Measurements from ENCODE around the gene TPI1. TPM values are rescaled to one million over a fixed set of nuclear protein-coding genes. Genes with fewer than 3 reads are reported as not detected.

The TPI1 gene
- total and polyA plus RNA-seq, 9 donors = 136 to 594 (median 295) TPM

GRCh38 chr12:6917491-6918231, 50.3 kb downstream of the TPI1 start:
- peak in 1 of 5 donors; percentile 24 for DNase-seq
- no peak overlapping the region for H3K4me3 ChIP-seq
- peaks cover 4% of the 10 kb centered on the region for H3K4me1 ChIP-seq (ENCODE audit: insufficient read depth)
- no peaks in the 10 kb centered on the region for H3K9me3 ChIP-seq
- intact Hi-C loops (cut with DNase I) = no loop called here
- no peak overlapping the region for H3K27ac ChIP-seq
- no peaks in the 10 kb centered on the region for H3K36me3 ChIP-seq
- no peaks in the 10 kb centered on the region for H3K27me3 ChIP-seq
- TF ChIP-seq EP300 (IDR thresholded peaks at IDR 0.05) = no peak
- TF ChIP-seq CTCF (IDR thresholded peaks at IDR 0.05) = no peak
- TF ChIP-seq POLR2A (IDR thresholded peaks at IDR 0.05) = no peak
- 72 to 82% (median 76%) methylated on average over 14 of the region's 14 CpGs for WGBS, 3 donors

GRCh38 chr12:6919588-6919987, 52.3 kb downstream of the TPI1 start:
- Histone ChIP-seq H3K36me3 (no peaks in the 10 kb centered on the region), H3K27me3 (no peaks in the 10 kb centered on the region), H3K4me1 (ENCODE audit: insufficient read depth) (peaks cover 2% of the 10 kb centered on the region), H3K9me3 (no peaks in the 10 kb centered on the region), H3K4me3 (no peak overlapping the region), H3K27ac (no peak overlapping the region)
- WGBS, 3 donors = 52 to 69% (median 58%) methylated on average over 7 of the region's 7 CpGs
- TF ChIP-seq CTCF (IDR thresholded peaks at IDR 0.05) (no peak), EP300 (IDR thresholded peaks at IDR 0.05) (no peak), POLR2A (IDR thresholded peaks at IDR 0.05) (no peak)
- peak in 1 of 5 donors; percentile 24 for DNase-seq
- intact Hi-C loops (cut with DNase I) = no loop called here

Other genes with a start within 250 kb of the TPI1 start
- 1 to 10 TPM in 6 of 7 donors, under 1 TPM in 1; 0.83 to 2.2 (median 1.3) TPM for gene LPAR5, start 231.6 kb upstream of the TPI1 start, total RNA-seq
- 1 to 10 TPM in 1 of 2 donors, under 1 TPM in 1; 0.57 to 2.6 TPM for gene LPAR5, start 231.6 kb upstream of the TPI1 start, polyA plus RNA-seq
- gene ACRBP, start 220.1 kb upstream of the TPI1 start, total RNA-seq = 1 to 10 TPM in 3 of 7 donors, under 1 TPM in 4; 0.30 to 2.5 (median 0.92) TPM
- gene ACRBP, start 220.1 kb upstream of the TPI1 start, polyA plus RNA-seq = 1 to 10 TPM in 1 of 2 donors, under 1 TPM in 1; 0.54 to 2.9 TPM
- 10 to 100 TPM; 26.1 to 39.9 (median 35.0) TPM for gene ING4, start 204.4 kb upstream of the TPI1 start, total RNA-seq
- gene ING4, start 204.4 kb upstream of the TPI1 start, polyA plus RNA-seq = 10 to 100 TPM; 64.9 to 90.0 TPM
- gene ZNF384, start 178.2 kb upstream of the TPI1 start, total RNA-seq = 10 to 100 TPM; 22.1 to 64.9 (median 58.2) TPM
- 10 to 100 TPM; 44.4 to 59.0 TPM for gene ZNF384, start 178.2 kb upstream of the TPI1 start, polyA plus RNA-seq
- gene PIANP, start 166.7 kb upstream of the TPI1 start, total RNA-seq = 1 to 10 TPM in 2 of 7 donors, under 1 TPM in 4, not detected in 1; 0.11 to 3.1 (median 0.85) TPM
- gene PIANP, start 166.7 kb upstream of the TPI1 start, polyA plus RNA-seq = 1 to 10 TPM; 1.2 to 3.9 TPM
- 10 to 100 TPM; 36.4 to 61.4 (median 48.4) TPM for gene COPS7A, start 143.5 kb upstream of the TPI1 start, total RNA-seq
- 10 to 100 TPM; 45.7 to 74.8 TPM for gene COPS7A, start 143.5 kb upstream of the TPI1 start, polyA plus RNA-seq
- 100 to 1,000 TPM in 6 of 7 donors, 10 to 100 TPM in 1; 64.1 to 162 (median 141) TPM for gene MLF2, start 114.4 kb upstream of the TPI1 start, total RNA-seq
- gene MLF2, start 114.4 kb upstream of the TPI1 start, polyA plus RNA-seq = 100 to 1,000 TPM; 130 to 138 TPM
- gene PTMS, start 101.2 kb upstream of the TPI1 start, total RNA-seq = 1,000 to 10,000 TPM in 1 of 7 donors, 100 to 1,000 TPM in 6; 100 to 1,013 (median 576) TPM
- gene PTMS, start 101.2 kb upstream of the TPI1 start, polyA plus RNA-seq = 100 to 1,000 TPM; 550 to 594 TPM
- 10 to 100 TPM in 6 of 7 donors, 1 to 10 TPM in 1; 8.5 to 21.8 (median 16.0) TPM for gene LAG3, start 95.0 kb upstream of the TPI1 start, total RNA-seq
- 10 to 100 TPM in 1 of 2 donors, 1 to 10 TPM in 1; 4.7 to 13.7 TPM for gene LAG3, start 95.0 kb upstream of the TPI1 start, polyA plus RNA-seq
- 10 to 100 TPM in 4 of 7 donors, 1 to 10 TPM in 3; 2.1 to 12.5 (median 10.3) TPM for gene CD4, start 78.0 kb upstream of the TPI1 start, total RNA-seq
- gene CD4, start 78.0 kb upstream of the TPI1 start, polyA plus RNA-seq = 10 to 100 TPM in 1 of 2 donors, 1 to 10 TPM in 1; 7.3 to 40.2 TPM
- gene GPR162, start 45.7 kb upstream of the TPI1 start, total RNA-seq = 10 to 100 TPM in 2 of 7 donors, 1 to 10 TPM in 4, under 1 TPM in 1; 0.60 to 12.0 (median 7.6) TPM
- gene GPR162, start 45.7 kb upstream of the TPI1 start, polyA plus RNA-seq = 1 to 10 TPM; 1.2 to 9.0 TPM
- gene P3H3, start 39.1 kb upstream of the TPI1 start, total RNA-seq = 10 to 100 TPM; 24.0 to 92.3 (median 70.2) TPM
- 10 to 100 TPM in 1 of 2 donors, 1 to 10 TPM in 1; 4.7 to 48.8 TPM for gene P3H3, start 39.1 kb upstream of the TPI1 start, polyA plus RNA-seq
- gene GNB3, start 26.6 kb upstream of the TPI1 start, total RNA-seq = 10 to 100 TPM in 5 of 7 donors, 1 to 10 TPM in 1, under 1 TPM in 1; 0.34 to 15.0 (median 11.0) TPM
- gene GNB3, start 26.6 kb upstream of the TPI1 start, polyA plus RNA-seq = 1 to 10 TPM; 1.8 to 7.8 TPM
- gene CDCA3, start 16.2 kb upstream of the TPI1 start, total RNA-seq = 1 to 10 TPM in 2 of 7 donors, under 1 TPM in 5; 0.18 to 1.6 (median 0.74) TPM
- gene CDCA3, start 16.2 kb upstream of the TPI1 start, polyA plus RNA-seq = 1 to 10 TPM in 1 of 2 donors, under 1 TPM in 1; 0.68 to 1.6 TPM
- gene USP5, start 15.4 kb upstream of the TPI1 start, total RNA-seq = 10 to 100 TPM; 13.9 to 84.3 (median 63.0) TPM
- 10 to 100 TPM; 23.7 to 30.1 TPM for gene USP5, start 15.4 kb upstream of the TPI1 start, polyA plus RNA-seq
- 10 to 100 TPM in 3 of 7 donors, 1 to 10 TPM in 4; 5.8 to 14.7 (median 8.5) TPM for gene SPSB2, start 5.8 kb downstream of the TPI1 start, total RNA-seq
- gene SPSB2, start 5.8 kb downstream of the TPI1 start, polyA plus RNA-seq = 1 to 10 TPM in 1 of 2 donors, under 1 TPM in 1; 0.38 to 8.1 TPM
- gene LRRC23, start 37.3 kb downstream of the TPI1 start, total RNA-seq = 10 to 100 TPM; 13.9 to 67.6 (median 16.7) TPM
- 10 to 100 TPM; 11.2 to 16.5 TPM for gene LRRC23, start 37.3 kb downstream of the TPI1 start, polyA plus RNA-seq
- gene ENO2, start 47.0 kb downstream of the TPI1 start, total RNA-seq = 10 to 100 TPM in 5 of 7 donors, 1 to 10 TPM in 2; 8.3 to 22.3 (median 11.5) TPM
- 10 to 100 TPM in 1 of 2 donors, 1 to 10 TPM in 1; 5.0 to 19.4 TPM for gene ENO2, start 47.0 kb downstream of the TPI1 start, polyA plus RNA-seq
- gene ATN1, start 60.4 kb downstream of the TPI1 start, total RNA-seq = 100 to 1,000 TPM in 5 of 7 donors, 10 to 100 TPM in 2; 73.9 to 324 (median 206) TPM
- 100 to 1,000 TPM in 1 of 2 donors, 10 to 100 TPM in 1; 41.6 to 179 TPM for gene ATN1, start 60.4 kb downstream of the TPI1 start, polyA plus RNA-seq
- not detected for gene RNU7-1, start 76.3 kb downstream of the TPI1 start, total RNA-seq
- gene RNU7-1, start 76.3 kb downstream of the TPI1 start, polyA plus RNA-seq = not detected
- gene C12orf57, start 76.5 kb downstream of the TPI1 start, total RNA-seq = 1,000 to 10,000 TPM in 1 of 7 donors, 100 to 1,000 TPM in 6; 457 to 1,838 (median 633) TPM
- 1,000 to 10,000 TPM in 1 of 2 donors, 10 to 100 TPM in 1; 40.3 to 1,266 TPM for gene C12orf57, start 76.5 kb downstream of the TPI1 start, polyA plus RNA-seq
- 10 to 100 TPM in 3 of 7 donors, 1 to 10 TPM in 4; 4.6 to 19.8 (median 9.8) TPM for gene PTPN6, start 83.8 kb downstream of the TPI1 start, total RNA-seq
- gene PTPN6, start 83.8 kb downstream of the TPI1 start, polyA plus RNA-seq = 10 to 100 TPM in 1 of 2 donors, 1 to 10 TPM in 1; 6.9 to 25.3 TPM
- 100 to 1,000 TPM; 220 to 324 (median 269) TPM for gene PHB2, start 103.1 kb downstream of the TPI1 start, total RNA-seq
- 100 to 1,000 TPM; 129 to 285 TPM for gene PHB2, start 103.1 kb downstream of the TPI1 start, polyA plus RNA-seq
- gene EMG1, start 103.4 kb downstream of the TPI1 start, total RNA-seq = 10 to 100 TPM; 25.6 to 54.7 (median 41.0) TPM
- 10 to 100 TPM; 21.5 to 39.5 TPM for gene EMG1, start 103.4 kb downstream of the TPI1 start, polyA plus RNA-seq
- gene LPCAT3, start 150.9 kb downstream of the TPI1 start, total RNA-seq = 10 to 100 TPM; 15.5 to 51.2 (median 39.5) TPM
- 10 to 100 TPM; 22.5 to 44.0 TPM for gene LPCAT3, start 150.9 kb downstream of the TPI1 start, polyA plus RNA-seq
- gene C1S, start 193.2 kb downstream of the TPI1 start, total RNA-seq = 1,000 to 10,000 TPM in 3 of 7 donors, 100 to 1,000 TPM in 4; 499 to 1,495 (median 773) TPM
- 1,000 to 10,000 TPM in 1 of 2 donors, 100 to 1,000 TPM in 1; 952 to 1,168 TPM for gene C1S, start 193.2 kb downstream of the TPI1 start, polyA plus RNA-seq
- gene C1R, start 224.9 kb downstream of the TPI1 start, total RNA-seq = 1,000 to 10,000 TPM in 3 of 7 donors, 100 to 1,000 TPM in 4; 472 to 1,524 (median 759) TPM
- gene C1R, start 224.9 kb downstream of the TPI1 start, polyA plus RNA-seq = 1,000 to 10,000 TPM in 1 of 2 donors, 100 to 1,000 TPM in 1; 796 to 1,393 TPM
- gene C1RL, start 241.7 kb downstream of the TPI1 start, total RNA-seq = 100 to 1,000 TPM in 4 of 7 donors, 10 to 100 TPM in 3; 48.4 to 160 (median 116) TPM
- 10 to 100 TPM; 73.1 to 88.7 TPM for gene C1RL, start 241.7 kb downstream of the TPI1 start, polyA plus RNA-seq